Neural cell (in vitro differentiated cells): ENCODE results near the gene SNUPN.

Experiments used
- CTCF ChIP-seq: fragments of 450-650 bp; IDR thresholded peaks from 2 replicates; pipeline ENCODE4 v1.5.1; 2014; ENCODE audit warnings: antibody characterized with exemption, mild to moderate bottlenecking, moderate library complexity; ENCODE audit not compliant: poor library complexity, severe bottlenecking
- EZH2 ChIP-seq: fragments of 200-600, 300-800 bp; shearing (Covaris generic), sonication (generic); IDR thresholded peaks from 2 replicates; pipeline ENCODE4 v1.6.1; 2014; ENCODE audit warnings: antibody characterized with exemption, low read length, borderline replicate concordance, mild to moderate bottlenecking; ENCODE audit not compliant: insufficient read depth, poor library complexity, severe bottlenecking
- REST ChIP-seq: IDR thresholded peaks from 2 replicates; pipeline ENCODE4 v1.6.1; 2012; ENCODE audit warnings: borderline replicate concordance
- SMC3 ChIP-seq: fragments of 450-650 bp; conservative IDR thresholded peaks from 2 replicates; pipeline ENCODE4 v1.6.1; 2014; ENCODE audit warnings: antibody characterized with exemption, mild to moderate bottlenecking, moderate library complexity; ENCODE audit not compliant: poor library complexity
- TAF1 ChIP-seq: IDR thresholded peaks from 2 replicates; pipeline ENCODE4 v1.6.1; 2012; ENCODE audit warnings: low read depth

GRCh38 chr15:75673426-75674235 is 48.1 kb upstream of the SNUPN start:
- TF ChIP-seq CTCF (no peak), TAF1 (no peak), EZH2 (no peak), REST (no peak), SMC3 (no peak)
